Stomach (tissue), 9 donors: ENCODE results near the gene CABP1. TPM values are rescaled to one million over a fixed set of nuclear protein-coding genes. Genes with fewer than 3 reads are reported as not detected.

Experiments used
- DNase-seq, 2 donors: peaks; one replicate each; pipeline versions ENCODE4 v3.0.0 to v3.0.0-alpha.2; 2013 to 2019
- H3K27ac ChIP-seq, 5 donors: fragments of 200-600 bp in 4 of 5; sonication (generic) in 4 of 5; one replicate each; pipeline ENCODE4 v1.5.1; 2013 to 2019; ENCODE audit warnings: mild to moderate bottlenecking in 1 of 5, moderate library complexity in 1 of 5
- H3K27me3 ChIP-seq, 3 donors: fragments of 200-600 bp; sonication (generic); one replicate each; pipeline ENCODE4 v1.5.1; 2017 to 2019; ENCODE audit warnings: mixed run types in 1 of 3
- H3K36me3 ChIP-seq, 4 donors: fragments of 200-600 bp; sonication (generic); 1 replicate in 3 of 4; 2 replicates in 1 of 4; pipeline ENCODE4 v1.5.1; 2016 to 2019
- H3K4me1 ChIP-seq, 4 donors: fragments of 200-600 bp; sonication (generic); one replicate each; pipeline ENCODE4 v1.5.1; 2016 to 2019
- H3K4me3 ChIP-seq, 4 donors: fragments of 200-600 bp; sonication (generic) in 3 of 4; one replicate each; pipeline ENCODE4 v1.5.1; 2016 to 2019; ENCODE audit warnings: mild to moderate bottlenecking in 1 of 4
- H3K9me3 ChIP-seq, 4 donors: fragments of 200-600 bp; sonication (generic); one replicate each; pipeline ENCODE4 v1.5.1; 2016 to 2019
- EP300 ChIP-seq: sonication (generic); formaldehyde crosslinking; IDR thresholded peaks from one replicate; pipeline ENCODE4 v1.6.1; 2017; ENCODE audit warnings: antibody characterized with exemption
- POLR2A ChIP-seq, 4 donors: fragments of 450-650 bp; IDR thresholded peaks; one replicate each; pipeline ENCODE4 v1.6.1; 2016; ENCODE audit warnings: antibody characterized with exemption in 4 of 4, control low read depth in 2 of 4, mild to moderate bottlenecking in 1 of 4, moderate library complexity in 1 of 4
- POLR2AphosphoS5 ChIP-seq, 3 donors: sonication (generic); formaldehyde crosslinking; IDR thresholded peaks; one replicate each; pipeline ENCODE4 v1.6.1; 2016; ENCODE audit warnings: antibody characterized with exemption in 3 of 3
- WGBS, 5 donors: extraction: QIAGEN DNeasy Blood & Tissue Kit in 3 of 5; methylation state at CpG; one replicate each; pipeline versions ENCODE4 v1.1.5 to v1.1.7; 2013 to 2018; 5-methylcytosine and 5-hydroxymethylcytosine counted together
- intact Hi-C: fragments of 100-400 bp; cut with DNase I; formaldehyde crosslinking; loops from one replicate; pipeline ENCODE4 v1.15.1; 2023; ENCODE audit warnings: low total_unique reads
- polyA plus RNA-seq, 3 donors: library from polyadenylated mRNA; stranded (reverse); fragments of 200-250 nt; gene quantifications; one replicate each; pipeline ENCODE4 v1.2.3, GENCODE V29; 2013
- total RNA-seq, 5 donors: library from RNA; depleted of rRNA; stranded (reverse); fragments of >200 nt; gene quantifications; one replicate each; pipeline versions ENCODE4 v1.1.0 to v1.2.3, GENCODE V29; 2014 to 2016
- TF ChIP-seq, protein P1 (sequence below), 7 experiments: fragments of 450-650 bp in 4 of 7; fragments of 200-600 bp in 3 of 7; sonication (generic) in 3 of 7; IDR thresholded peaks; one replicate each; pipeline ENCODE4 v1.5.1; 2016 to 2019; ENCODE audit warnings: antibody characterized with exemption in 7 of 7, control low read depth in 2 of 7, mild to moderate bottlenecking in 1 of 7
- donor health status: healthy with polysubstance abuse.
- donor health status: Bipolar disorder and iron deficiency.
- donor health status: healthy.

CABP1 gene
- total and polyA plus RNA-seq, 8 donors = 1.1 to 2.4 (median 2.0) TPM; not detected in 3

DNA sequence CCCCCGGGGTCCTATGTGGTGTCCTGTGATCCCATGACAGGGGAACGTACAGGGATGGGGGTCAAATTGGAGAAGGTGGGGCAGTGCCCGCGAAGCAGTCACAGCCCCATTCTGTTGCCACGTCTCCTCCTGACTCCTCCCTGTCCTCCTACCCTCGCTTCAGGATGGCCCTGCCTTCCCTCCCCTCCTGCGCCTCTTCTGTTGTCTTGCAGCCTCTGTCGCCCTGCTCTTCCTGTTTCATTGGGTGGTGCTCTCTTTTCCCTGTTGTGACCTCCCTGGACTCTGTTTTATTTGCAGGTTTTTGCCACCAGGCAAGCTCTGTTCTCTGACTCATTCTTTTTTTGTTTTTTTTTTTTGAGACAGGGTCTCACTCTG, 18.7 kb downstream of the CABP1 start:
- no peak for DNase-seq
- no peaks in the 10 kb centered on the region for H3K27me3 ChIP-seq
- TF ChIP-seq EP300 (no peak), POLR2A (IDR thresholded peaks at IDR 0.05) (no peak), POLR2AphosphoS5 (IDR thresholded peaks at IDR 0.05) (no peak)
- TF ChIP-seq, protein P1, sequence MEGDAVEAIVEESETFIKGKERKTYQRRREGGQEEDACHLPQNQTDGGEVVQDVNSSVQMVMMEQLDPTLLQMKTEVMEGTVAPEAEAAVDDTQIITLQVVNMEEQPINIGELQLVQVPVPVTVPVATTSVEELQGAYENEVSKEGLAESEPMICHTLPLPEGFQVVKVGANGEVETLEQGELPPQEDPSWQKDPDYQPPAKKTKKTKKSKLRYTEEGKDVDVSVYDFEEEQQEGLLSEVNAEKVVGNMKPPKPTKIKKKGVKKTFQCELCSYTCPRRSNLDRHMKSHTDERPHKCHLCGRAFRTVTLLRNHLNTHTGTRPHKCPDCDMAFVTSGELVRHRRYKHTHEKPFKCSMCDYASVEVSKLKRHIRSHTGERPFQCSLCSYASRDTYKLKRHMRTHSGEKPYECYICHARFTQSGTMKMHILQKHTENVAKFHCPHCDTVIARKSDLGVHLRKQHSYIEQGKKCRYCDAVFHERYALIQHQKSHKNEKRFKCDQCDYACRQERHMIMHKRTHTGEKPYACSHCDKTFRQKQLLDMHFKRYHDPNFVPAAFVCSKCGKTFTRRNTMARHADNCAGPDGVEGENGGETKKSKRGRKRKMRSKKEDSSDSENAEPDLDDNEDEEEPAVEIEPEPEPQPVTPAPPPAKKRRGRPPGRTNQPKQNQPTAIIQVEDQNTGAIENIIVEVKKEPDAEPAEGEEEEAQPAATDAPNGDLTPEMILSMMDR (IDR thresholded peaks at IDR 0.05) = no peak
- 52 to 75% (median 73%) methylated on average over 8 of the region's 8 CpGs for WGBS, 5 donors
- no peak overlapping the region for H3K27ac ChIP-seq
- intact Hi-C loops = no loop called here
- peaks cover 0 to 7% (median 0%) of the 10 kb centered on the region in 4 donors for H3K4me1 ChIP-seq
- H3K36me3 ChIP-seq = peaks cover 0 to 8% (median 0%) of the 10 kb centered on the region in 4 donors
- H3K9me3 ChIP-seq = no peaks in the 10 kb centered on the region
- no peak overlapping the region for H3K4me3 ChIP-seq

DNA sequence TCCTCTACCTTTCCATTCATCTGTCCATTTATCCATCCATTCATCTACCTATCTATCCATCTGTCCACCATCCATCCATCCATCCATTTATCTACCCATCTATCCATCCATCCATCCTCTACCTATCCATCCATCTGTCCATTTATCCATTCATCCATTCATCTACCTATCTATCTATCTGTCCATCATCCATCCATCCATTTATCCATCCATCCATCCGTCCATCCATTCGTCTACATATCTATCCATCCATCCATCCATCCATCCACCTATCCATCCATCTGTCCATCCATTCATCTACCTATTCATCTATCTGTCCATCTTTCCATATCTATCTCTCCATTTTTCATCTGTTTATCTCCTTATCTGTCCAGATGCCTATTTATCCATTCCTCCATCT, 21.0 kb downstream of the CABP1 start:
- TF ChIP-seq, protein P1 (IDR thresholded peaks at IDR 0.05) = no peak
- no peak for TF ChIP-seq EP300
- TF ChIP-seq POLR2A (IDR thresholded peaks at IDR 0.05) = no peak
- no peak for TF ChIP-seq POLR2AphosphoS5 (IDR thresholded peaks at IDR 0.05)
- H3K4me3 ChIP-seq = no peak overlapping the region
- H3K27ac ChIP-seq = no peak overlapping the region
- no peaks in the 10 kb centered on the region for H3K9me3 ChIP-seq
- DNase-seq = no peak
- intact Hi-C loops = no loop called here
- H3K27me3 ChIP-seq = no peaks in the 10 kb centered on the region
- 66 to 95% (median 70%) methylated on average over 2 of the region's 2 CpGs for WGBS, 5 donors
- peaks cover 0 to 8% (median 0%) of the 10 kb centered on the region in 4 donors for H3K36me3 ChIP-seq
- H3K4me1 ChIP-seq = no peaks in the 10 kb centered on the region

DNA sequence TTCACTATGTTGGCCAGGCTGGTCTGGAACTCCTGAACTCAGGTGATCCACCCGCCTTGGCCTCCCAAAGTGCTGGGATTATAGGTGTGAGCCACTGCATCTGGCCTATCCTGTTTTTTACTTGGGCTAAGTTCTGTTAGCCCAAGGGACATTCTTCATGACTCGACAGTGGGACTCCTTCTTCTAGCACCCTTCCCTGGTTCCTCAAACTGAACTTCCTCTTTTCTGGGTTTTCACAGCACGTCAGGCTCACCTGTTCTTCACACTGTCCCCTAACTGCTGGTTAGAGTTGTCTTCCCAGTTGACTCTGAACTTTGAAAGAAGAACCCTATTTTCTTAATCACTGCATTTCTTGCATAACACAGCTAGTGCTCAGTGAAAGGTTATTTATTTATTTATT, 22.5 kb downstream of the CABP1 start:
- Histone ChIP-seq H3K9me3 (no peaks in the 10 kb centered on the region), H3K27ac (no peak overlapping the region), H3K4me3 (no peak overlapping the region), H3K36me3 (peaks cover 0 to 8% (median 0%) of the 10 kb centered on the region in 4 donors), H3K27me3 (no peaks in the 10 kb centered on the region), H3K4me1 (no peaks in the 10 kb centered on the region)
- TF ChIP-seq POLR2AphosphoS5 (IDR thresholded peaks at IDR 0.05) (no peak), POLR2A (IDR thresholded peaks at IDR 0.05) (no peak), EP300 (no peak)
- TF ChIP-seq, protein P1 (IDR thresholded peaks at IDR 0.05) = no peak
- DNase-seq = no peak
- intact Hi-C loops = no loop called here
- WGBS, 5 donors = 77 to 88% (median 86%) methylated on average over 3 of the region's 3 CpGs

DNA sequence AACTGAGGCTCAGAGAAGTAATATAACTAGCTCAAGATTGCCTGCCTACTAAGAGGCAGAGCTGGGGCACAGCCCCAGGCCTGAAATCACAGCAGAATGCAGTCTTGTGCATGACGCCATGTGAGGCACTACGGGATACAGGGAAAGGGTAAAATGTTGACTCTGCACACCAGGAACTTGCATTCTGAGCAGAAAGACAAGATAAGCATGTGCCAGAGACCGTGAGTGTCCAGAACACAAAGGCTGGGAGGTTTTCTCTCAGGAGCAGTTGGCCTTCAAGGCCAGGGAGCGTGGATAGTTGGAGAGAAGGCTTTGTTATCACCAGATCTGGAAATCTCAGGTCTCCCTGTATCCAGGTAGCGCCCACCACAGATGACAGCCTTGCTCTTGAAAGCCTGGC, 23.3 kb downstream of the CABP1 start:
- DNase-seq = no peak
- Histone ChIP-seq H3K4me3 (no peak overlapping the region), H3K36me3 (peaks cover 0 to 8% (median 0%) of the 10 kb centered on the region in 4 donors), H3K9me3 (no peaks in the 10 kb centered on the region), H3K4me1 (peaks cover 0 to 1% (median under 1%) of the 10 kb centered on the region in 4 donors), H3K27ac (no peak overlapping the region), H3K27me3 (no peaks in the 10 kb centered on the region)
- TF ChIP-seq, protein P1 (IDR thresholded peaks at IDR 0.05) = no peak
- no peak for TF ChIP-seq POLR2AphosphoS5 (IDR thresholded peaks at IDR 0.05)
- no peak for TF ChIP-seq POLR2A (IDR thresholded peaks at IDR 0.05)
- no peak for TF ChIP-seq EP300
- 57 to 69% (median 66%) methylated on average over 5 of the region's 5 CpGs for WGBS, 5 donors
- intact Hi-C loops = no loop called here
